Body of pancreas (tissue), 4 donors: ENCODE results near the gene HAND1.

ENCODE experiments used
- CTCF ChIP-seq, 7 experiments: fragments of 450-650 bp in 4 of 7; fragments of 200-600 bp in 3 of 7; sonication (generic) in 3 of 7; IDR thresholded peaks; one replicate each; pipeline ENCODE4 v1.5.1; 2016 to 2019; ENCODE audit warnings: antibody characterized with exemption in 7 of 7
- POLR2A ChIP-seq, 3 donors: fragments of 450-650 bp; IDR thresholded peaks; one replicate each; pipeline ENCODE4 v1.6.1; 2016; ENCODE audit warnings: antibody characterized with exemption in 3 of 3, mild to moderate bottlenecking in 2 of 3

GRCh38 chr5:154440540-154440939 is 37.5 kb downstream of the HAND1 start:
- TF ChIP-seq CTCF (IDR thresholded peaks at IDR 0.05) (no peak), POLR2A (IDR thresholded peaks at IDR 0.05) (no peak)
